Left colon (tissue), 2 donors: ENCODE measurements around the gene RBM20. TPM values are rescaled to one million over a fixed set of nuclear protein-coding genes. Genes with fewer than 3 reads are reported as not detected.

Source experiments
- ATAC-seq: fragments of 200-7000 bp; cut with Tn5 transposase; one replicate; pipeline ENCODE4 v1.9.1; 2020; ENCODE audit warnings: mild to moderate bottlenecking, moderate library complexity
- DNase-seq, 2 donors: peaks; one replicate each; pipeline ENCODE4 v3.0.0-alpha.2; 2020
- intact Hi-C, 2 donors: fragments of 100-400 bp; cut with DNase I in 1 of 2; cut with micrococcal nuclease in 1 of 2; formaldehyde crosslinking; loops; one replicate each; pipeline versions ENCODE4 v1.11.2 to v1.14.0; 2022; cut with DNase I, micrococcal nuclease
- total RNA-seq, 2 donors: library from RNA; stranded (reverse); fragmentation: NEBNext Ultra II Directional; extraction: Animal tissue kit (Norgen Biotek cat#: 25700); gene quantifications; one replicate each; pipeline ENCODE4 v1.2.1, GENCODE V29; 2021
- donor health status: DM: no; HTN: no; CAD: no.
- donor health status: DM: yes; HTN: yes; CAD: no.

Gene RBM20
- total RNA-seq, 2 donors from 2014 or later = 0.92 to 1.9 TPM

GRCh38 chr10:110876788-110877187, 232.7 kb downstream of the RBM20 start:
- DNase-seq (no peak), ATAC-seq (no peak)
- intact Hi-C loops = no loop called here

- intact Hi-C loops = no loop called here
- no peak for DNase-seq
- ATAC-seq = peak; percentile 8
Observed at GRCh38 chr10:110880012-110880411, 235.9 kb downstream of the RBM20 start.

GRCh38 chr10:110881247-110881646, 237.1 kb downstream of the RBM20 start:
- ATAC-seq (no peak), DNase-seq (no peak)
- intact Hi-C loops = no loop called here

- intact Hi-C loops = no loop called here
- ATAC-seq = no peak
Observed at GRCh38 chr10:110881905-110882304, 237.8 kb downstream of the RBM20 start.

GRCh38 chr10:110883924-110884323, 239.8 kb downstream of the RBM20 start:
- ATAC-seq (no peak), DNase-seq (no peak)
- intact Hi-C loops = no loop called here

More at GRCh38 chr10:110881905-110882304, 237.8 kb downstream of the RBM20 start:
- DNase-seq = no peak

- intact Hi-C loops = no loop called here
- DNase-seq = no peak
- no peak for ATAC-seq
Observed at GRCh38 chr10:110885932-110886674, 242.0 kb downstream of the RBM20 start.

- intact Hi-C loops = no loop called here
- no peak for ATAC-seq
- DNase-seq = no peak
Observed at GRCh38 chr10:110887560-110887959, 243.4 kb downstream of the RBM20 start.

Other genes with a start within 250 kb of the RBM20 start
- gene DUSP5, start 146.4 kb upstream of the RBM20 start, total RNA-seq = 10 to 100 TPM in 1 of 2 donors, 1 to 10 TPM in 1; 7.1 to 52.2 TPM
- 10 to 100 TPM; 23.7 to 25.5 TPM for gene SMC3, start 76.6 kb upstream of the RBM20 start, total RNA-seq
- gene PDCD4, start 227.6 kb downstream of the RBM20 start, total RNA-seq = 100 to 1,000 TPM; 487 to 575 TPM